GM10248 (cell line): ENCODE results near the gene FHOD3.

ENCODE experiments used
- CTCF ChIA-PET: fragments of 300-600 bp; sonication (Branson Sonifier 250); formaldehyde crosslinking; extraction: SDS; loops from one replicate; lab custom pipeline; 2021; ENCODE audit warnings: antibody characterized with exemption; lab: Yijun Ruan, JAX
- POLR2A ChIA-PET: fragments of 350-650 bp; sonication (Branson Sonifier 250); formaldehyde crosslinking; extraction: SDS; loops from one replicate; lab custom pipeline; 2020; ENCODE audit warnings: antibody characterized with exemption; lab: Yijun Ruan, JAX
- DNase-seq: peaks from one replicate; pipeline ENCODE4 v3.0.0; 2012; ENCODE audit errors: extremely low spot score
- TF ChIP-seq, protein P1 (sequence below): IDR thresholded peaks from 2 replicates; pipeline ENCODE4 v1.5.1; 2012; ENCODE audit warnings: mild to moderate bottlenecking, low read depth; ENCODE audit errors: extremely low read depth, missing control alignments, control extremely low read depth

Gene FHOD3

DNA sequence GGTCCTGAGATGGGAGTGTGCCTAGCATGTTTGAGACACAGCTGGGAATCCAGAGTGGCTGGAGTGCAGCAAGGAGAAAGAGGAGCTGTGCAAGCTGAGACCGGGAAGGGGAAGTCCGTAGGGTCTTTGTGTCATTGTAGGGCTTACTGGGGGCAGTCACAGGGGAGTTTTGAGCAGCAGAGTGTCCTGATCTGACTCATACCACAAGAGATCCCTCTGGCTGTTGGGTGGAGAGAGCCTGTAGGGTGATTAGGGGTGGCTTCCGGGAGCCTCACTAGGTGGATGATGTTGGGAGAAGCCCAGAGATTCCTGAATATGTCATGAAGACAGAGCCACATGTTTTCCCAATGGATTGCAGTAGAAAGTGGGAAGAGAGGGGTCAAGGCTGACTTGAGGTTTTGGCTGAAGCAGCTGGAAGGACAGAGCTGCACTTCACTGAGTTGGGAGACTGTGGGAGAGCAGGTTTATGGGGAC is 30.9 kb downstream of the FHOD3 start:
- TF ChIP-seq, protein P1, sequence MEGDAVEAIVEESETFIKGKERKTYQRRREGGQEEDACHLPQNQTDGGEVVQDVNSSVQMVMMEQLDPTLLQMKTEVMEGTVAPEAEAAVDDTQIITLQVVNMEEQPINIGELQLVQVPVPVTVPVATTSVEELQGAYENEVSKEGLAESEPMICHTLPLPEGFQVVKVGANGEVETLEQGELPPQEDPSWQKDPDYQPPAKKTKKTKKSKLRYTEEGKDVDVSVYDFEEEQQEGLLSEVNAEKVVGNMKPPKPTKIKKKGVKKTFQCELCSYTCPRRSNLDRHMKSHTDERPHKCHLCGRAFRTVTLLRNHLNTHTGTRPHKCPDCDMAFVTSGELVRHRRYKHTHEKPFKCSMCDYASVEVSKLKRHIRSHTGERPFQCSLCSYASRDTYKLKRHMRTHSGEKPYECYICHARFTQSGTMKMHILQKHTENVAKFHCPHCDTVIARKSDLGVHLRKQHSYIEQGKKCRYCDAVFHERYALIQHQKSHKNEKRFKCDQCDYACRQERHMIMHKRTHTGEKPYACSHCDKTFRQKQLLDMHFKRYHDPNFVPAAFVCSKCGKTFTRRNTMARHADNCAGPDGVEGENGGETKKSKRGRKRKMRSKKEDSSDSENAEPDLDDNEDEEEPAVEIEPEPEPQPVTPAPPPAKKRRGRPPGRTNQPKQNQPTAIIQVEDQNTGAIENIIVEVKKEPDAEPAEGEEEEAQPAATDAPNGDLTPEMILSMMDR: no peak
- CTCF ChIA-PET: interaction anchor here (2.0 kb wide), 2 partner anchors 10 to 26 kb away, joined by 5 to 6 read pairs; no protein-coding TSS in a partner anchor

DNA sequence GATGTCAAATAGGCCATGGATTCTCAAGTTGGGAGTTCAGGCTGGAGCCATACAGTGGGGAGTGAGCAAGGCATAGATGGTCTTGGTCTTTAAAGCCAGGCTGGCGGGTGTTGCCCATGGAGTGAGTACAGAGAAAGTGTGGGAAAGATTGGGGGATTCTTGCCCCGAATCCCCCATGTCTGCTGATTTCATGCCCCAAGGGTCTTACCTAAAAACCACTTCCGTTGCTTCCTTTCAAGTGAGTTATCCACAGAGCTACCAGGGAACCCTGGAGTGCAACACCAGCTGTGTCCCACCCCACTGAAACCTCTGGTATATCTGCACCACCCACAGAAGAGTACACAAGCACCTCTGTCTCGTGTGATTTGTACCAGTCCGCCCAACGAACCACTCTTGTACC is 31.4 kb downstream of the FHOD3 start:
- ChIA-PET CTCF (interaction anchor here (2.0 kb wide), 1 partner anchor 9 kb away, joined by 6 read pairs; no protein-coding TSS in a partner anchor), POLR2A (no interaction called here)
- no peak for DNase-seq
- TF ChIP-seq, protein P1: no peak

More for the DNA sequence above, 30.9 kb downstream of the FHOD3 start:
- POLR2A ChIA-PET: no interaction called here
- no peak for DNase-seq

DNA sequence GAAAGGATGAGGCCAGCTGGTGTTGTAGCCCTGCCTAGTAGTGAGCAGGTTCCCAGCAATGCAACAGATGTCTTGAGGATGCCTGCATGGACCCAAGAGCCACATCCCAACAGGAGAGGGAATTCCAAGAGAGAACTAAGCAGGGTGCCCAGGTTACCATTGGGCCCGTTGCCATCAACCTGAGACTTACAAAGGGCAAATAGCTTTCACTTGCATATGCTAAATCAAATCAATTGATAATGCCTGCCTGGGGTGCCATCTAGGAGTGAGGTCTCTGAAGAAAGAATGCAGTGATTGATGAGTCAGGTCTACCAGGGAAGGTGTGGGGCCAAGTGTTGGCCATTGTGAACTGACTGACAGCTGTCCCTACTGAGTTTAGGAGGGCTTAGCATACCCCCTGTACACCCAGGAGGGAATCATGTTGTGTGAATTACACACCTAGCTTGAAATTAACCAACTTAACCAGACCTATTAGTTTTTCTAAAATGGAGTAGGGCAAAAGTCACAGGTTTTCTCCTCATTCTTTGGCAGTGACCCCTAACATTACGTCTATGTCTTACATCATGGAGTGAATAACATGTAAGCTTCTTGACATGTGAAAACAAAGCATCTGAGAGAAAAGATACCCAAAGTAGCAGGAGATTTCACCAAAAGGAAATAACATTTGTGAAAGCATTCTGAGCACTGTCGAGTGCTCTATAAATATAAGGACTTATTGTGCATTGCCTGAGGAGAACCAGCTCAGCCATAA is 32.3 kb downstream of the FHOD3 start:
- POLR2A ChIA-PET: no interaction called here
- TF ChIP-seq, protein P1: no peak
- CTCF ChIA-PET: no interaction called here
- no peak for DNase-seq

DNA sequence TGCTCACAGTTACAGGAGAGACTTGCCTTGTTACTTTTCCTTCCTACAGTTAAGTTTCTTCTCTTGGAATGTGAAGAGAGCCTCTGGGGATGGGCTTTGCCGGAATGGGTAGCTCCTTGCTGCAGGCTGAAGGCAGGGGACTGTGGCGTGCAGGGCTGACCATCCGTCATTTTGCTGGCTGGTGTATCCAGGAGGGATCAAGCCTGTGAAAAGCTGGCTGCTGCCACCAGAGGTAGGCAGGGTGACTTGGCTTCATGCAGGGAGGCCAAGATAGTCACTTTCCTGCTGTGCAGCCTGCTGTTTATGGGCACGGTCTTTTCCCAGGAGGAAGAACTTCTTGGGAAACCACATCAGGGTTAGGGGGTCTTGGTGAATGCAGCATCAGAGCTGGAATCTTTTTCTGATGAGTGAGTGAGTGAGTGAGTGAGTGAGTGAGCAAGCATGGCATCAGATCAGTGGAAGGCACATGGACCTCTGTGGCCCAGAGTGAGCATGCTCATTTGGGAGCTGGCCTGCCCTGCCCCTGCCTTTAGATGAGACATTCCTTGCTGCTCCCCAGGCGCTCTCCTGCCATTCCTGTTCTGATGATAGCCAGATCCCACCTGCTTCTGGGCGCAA is 33.0 kb downstream of the FHOD3 start:
- DNase-seq: no peak
- TF ChIP-seq, protein P1: no peak
- ChIA-PET CTCF (no interaction called here), POLR2A (no interaction called here)

DNA sequence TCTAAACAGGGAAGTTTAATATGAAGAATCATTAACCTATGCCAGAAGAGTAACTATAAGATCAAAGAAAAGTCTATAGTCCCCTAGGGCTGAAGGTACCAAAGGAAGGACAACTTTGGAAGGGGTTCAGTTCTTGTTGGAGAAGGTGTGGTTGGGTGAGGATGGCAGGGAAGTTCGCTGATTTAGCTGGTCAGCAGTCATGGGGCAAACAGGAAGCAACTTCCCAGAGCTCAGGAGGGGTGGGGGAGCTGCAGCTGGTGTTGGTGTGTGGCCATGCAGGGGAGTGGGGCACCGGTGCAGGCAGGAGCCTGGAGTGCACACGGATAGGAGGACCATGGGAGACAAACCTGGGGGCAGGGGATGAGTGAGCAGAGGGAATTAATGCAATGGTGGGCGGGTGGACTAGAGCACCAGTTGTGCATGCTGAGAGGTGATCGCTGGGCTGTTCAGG is 34.0 kb downstream of the FHOD3 start:
- DNase-seq: no peak
- ChIA-PET POLR2A (no interaction called here), CTCF (no interaction called here)
- TF ChIP-seq, protein P1: no peak

DNA sequence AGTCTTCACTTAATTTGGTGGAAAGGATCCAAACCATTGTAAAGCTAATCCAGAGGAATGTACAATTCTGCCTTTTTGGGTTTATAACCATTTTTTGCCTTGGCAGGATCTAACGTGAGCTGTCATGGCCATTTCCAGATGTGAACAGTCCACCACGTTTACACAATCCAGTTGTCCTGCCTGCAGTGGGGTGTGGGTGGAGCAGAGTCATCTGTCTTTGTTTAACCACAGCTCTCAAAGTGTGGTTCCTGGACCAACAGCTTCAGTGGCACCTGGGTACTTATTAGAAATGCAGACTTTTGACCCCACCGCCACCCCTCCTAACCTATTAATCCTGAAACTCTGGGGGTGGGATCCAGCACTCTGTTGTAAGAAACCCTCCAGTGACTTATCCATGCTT is 35.9 kb downstream of the FHOD3 start:
- TF ChIP-seq, protein P1: no peak
- ChIA-PET CTCF (interaction anchor here (0.7 to 0.8 kb wide), 2 partner anchors 31 to 42 kb away, joined by 3 read pairs; no protein-coding TSS in a partner anchor), POLR2A (no interaction called here)
- no peak for DNase-seq
